Spinal cord (tissue), 10 donors: ENCODE data around the gene ERC1. TPM values are rescaled to one million over a fixed set of nuclear protein-coding genes. Genes with fewer than 3 reads are reported as not detected.
"Not testable (repeated sequence)": the region's sequence is repeated elsewhere in the genome, so short reads cannot be mapped to it uniquely, and the experiment has no call there.

Experiments used
- DNase-seq, 6 donors: peaks; one replicate each; pipeline versions ENCODE4 v3.0.0 to v3.0.0-alpha.2; 2013 to 2015; ENCODE audit warnings: low spot score in 6 of 6, low read depth in 4 of 6
- H3K27ac ChIP-seq: one replicate; pipeline ENCODE4 v1.5.1; 2013; ENCODE audit warnings: low read depth, low read length, control low read depth
- H3K27me3 ChIP-seq: one replicate; pipeline ENCODE4 v1.6.1; 2013; ENCODE audit warnings: low read length; ENCODE audit not compliant: control insufficient read depth, insufficient read depth
- H3K36me3 ChIP-seq: one replicate; pipeline ENCODE4 v1.6.1; 2013; ENCODE audit warnings: low read length; ENCODE audit not compliant: control insufficient read depth, insufficient read depth
- H3K4me1 ChIP-seq: one replicate; pipeline ENCODE4 v1.6.1; 2013; ENCODE audit warnings: low read length; ENCODE audit not compliant: control insufficient read depth, insufficient read depth
- H3K4me3 ChIP-seq: one replicate; pipeline ENCODE4 v1.5.1; 2013; ENCODE audit warnings: low read depth, low read length, control low read depth
- H3K9me3 ChIP-seq: one replicate; pipeline ENCODE4 v1.6.1; 2013; ENCODE audit warnings: low read length; ENCODE audit not compliant: control insufficient read depth, insufficient read depth
- WGBS: methylation state at CpG from one replicate; pipeline ENCODE4 v1.1.5; 2013; ENCODE audit warnings: missing lambda C conversion rate; ENCODE audit not compliant: insufficient coverage; 5-methylcytosine and 5-hydroxymethylcytosine counted together
- polyA plus RNA-seq, 2 donors: library from polyadenylated mRNA; unstranded; fragments of 120-200 nt; gene quantifications; one replicate each; pipeline ENCODE4 v1.2.1, GENCODE V29; 2013; ENCODE audit not compliant: insufficient read length in 2 of 2
- total RNA-seq, 2 donors: library from RNA; depleted of rRNA in 1 of 2; stranded (reverse); fragments of 120-200 nt in 1 of 2; fragments of >200 nt in 1 of 2; gene quantifications; one replicate each; pipeline versions ENCODE4 v1.2.3 to v1.2.4, GENCODE V29; 2013 to 2014
- donor health status: healthy.

The ERC1 gene
- total and polyA plus RNA-seq, 4 donors, result 44.3 to 75.5 (median 47.9) TPM

- not testable (repeated sequence) for H3K4me1 ChIP-seq, H3K27me3 ChIP-seq, H3K4me3 ChIP-seq, H3K27ac ChIP-seq, H3K36me3 ChIP-seq, H3K9me3 ChIP-seq, DNase-seq
- WGBS, result no CpG with 5 or more reads among the region's 6 CpGs
Observed at GRCh38 chr12:1255125-1255524, 264.1 kb downstream of the ERC1 start.

- H3K27ac ChIP-seq, H3K9me3 ChIP-seq, H3K36me3 ChIP-seq, DNase-seq, H3K4me3 ChIP-seq, H3K4me1 ChIP-seq, H3K27me3 ChIP-seq: not testable (repeated sequence)
- no CpG with 5 or more reads among the region's 4 CpGs for WGBS
Observed at GRCh38 chr12:1255854-1256253, 264.8 kb downstream of the ERC1 start.

DNA sequence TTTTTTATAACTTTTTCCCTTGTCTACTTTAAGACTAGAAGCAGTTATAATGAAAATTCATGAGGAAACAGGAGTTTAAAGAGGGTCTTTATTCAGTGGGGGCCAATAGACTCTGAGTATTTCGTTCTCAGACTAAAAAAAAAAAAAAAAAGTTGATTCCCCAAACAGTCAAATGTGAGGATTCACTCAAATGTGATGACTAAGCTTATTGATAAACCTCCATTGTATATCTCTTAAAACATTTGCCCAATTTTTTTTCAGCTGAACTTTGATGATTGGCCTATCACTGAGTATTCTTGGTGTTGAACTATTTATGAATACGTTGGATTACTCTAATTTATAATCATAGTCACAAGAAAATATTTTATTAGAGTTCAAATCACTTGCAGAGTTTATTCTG is 265.3 kb downstream of the ERC1 start:
- H3K4me3 ChIP-seq, result no peak overlapping the region
- WGBS, result no CpG with 5 or more reads among the region's 2 CpGs
- H3K36me3 ChIP-seq, result no peaks in the 10 kb centered on the region
- H3K4me1 ChIP-seq, result no peaks in the 10 kb centered on the region
- no peaks in the 10 kb centered on the region for H3K9me3 ChIP-seq
- H3K27me3 ChIP-seq, result no peaks in the 10 kb centered on the region
- H3K27ac ChIP-seq, result no peak overlapping the region
- DNase-seq, result no peak

- WGBS, result 95% methylated on average over 5 of the region's 7 CpGs
- Histone ChIP-seq H3K27ac (no peak overlapping the region), H3K4me3 (no peak overlapping the region), H3K27me3 (no peaks in the 10 kb centered on the region), H3K9me3 (no peaks in the 10 kb centered on the region), H3K36me3 (no peaks in the 10 kb centered on the region), H3K4me1 (no peaks in the 10 kb centered on the region)
- DNase-seq, result no peak
Observed at GRCh38 chr12:1256991-1257390, 266.0 kb downstream of the ERC1 start.

- H3K36me3 ChIP-seq, result no peaks in the 10 kb centered on the region
- H3K4me3 ChIP-seq, result no peak overlapping the region
- no peak for DNase-seq
- no peak overlapping the region for H3K27ac ChIP-seq
- H3K27me3 ChIP-seq, result no peaks in the 10 kb centered on the region
- H3K9me3 ChIP-seq, result no peaks in the 10 kb centered on the region
- no peaks in the 10 kb centered on the region for H3K4me1 ChIP-seq
- WGBS, result no CpG with 5 or more reads among the region's 2 CpGs
Observed at GRCh38 chr12:1262011-1262410, 271.0 kb downstream of the ERC1 start.

GRCh38 chr12:1267243-1267642 is 276.2 kb downstream of the ERC1 start:
- Histone ChIP-seq H3K9me3 (no peaks in the 10 kb centered on the region), H3K36me3 (no peaks in the 10 kb centered on the region), H3K4me3 (no peak overlapping the region), H3K4me1 (no peaks in the 10 kb centered on the region), H3K27ac (no peak overlapping the region), H3K27me3 (no peaks in the 10 kb centered on the region)
- 97% methylated on average over 5 of the region's 7 CpGs for WGBS
- DNase-seq, result no peak

DNA sequence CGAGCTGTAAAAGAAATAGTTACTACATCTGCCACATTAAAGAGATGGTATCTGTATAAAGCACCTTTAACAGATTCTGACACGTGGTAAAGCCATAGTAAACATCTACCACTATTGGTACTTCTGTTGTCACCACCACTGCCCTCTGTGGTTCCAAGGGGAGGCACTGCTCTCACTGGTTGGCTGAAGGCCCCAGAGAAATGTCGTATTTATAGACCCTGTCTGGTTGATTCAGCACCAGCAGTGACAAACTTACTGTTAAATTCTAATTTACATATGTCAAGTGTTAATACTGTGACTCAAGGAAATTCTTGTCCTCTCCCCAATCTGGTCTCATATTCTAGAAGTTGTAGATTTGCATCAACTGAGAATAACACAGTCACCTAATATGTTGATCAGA is 281.1 kb downstream of the ERC1 start:
- H3K27me3 ChIP-seq, result no peaks in the 10 kb centered on the region
- H3K4me1 ChIP-seq, result no peaks in the 10 kb centered on the region
- H3K9me3 ChIP-seq, result no peaks in the 10 kb centered on the region
- H3K4me3 ChIP-seq, result no peak overlapping the region
- H3K36me3 ChIP-seq, result no peaks in the 10 kb centered on the region
- H3K27ac ChIP-seq, result no peak overlapping the region
- WGBS, result 90% methylated on average over 2 of the region's 3 CpGs
- DNase-seq, result no peak

DNA sequence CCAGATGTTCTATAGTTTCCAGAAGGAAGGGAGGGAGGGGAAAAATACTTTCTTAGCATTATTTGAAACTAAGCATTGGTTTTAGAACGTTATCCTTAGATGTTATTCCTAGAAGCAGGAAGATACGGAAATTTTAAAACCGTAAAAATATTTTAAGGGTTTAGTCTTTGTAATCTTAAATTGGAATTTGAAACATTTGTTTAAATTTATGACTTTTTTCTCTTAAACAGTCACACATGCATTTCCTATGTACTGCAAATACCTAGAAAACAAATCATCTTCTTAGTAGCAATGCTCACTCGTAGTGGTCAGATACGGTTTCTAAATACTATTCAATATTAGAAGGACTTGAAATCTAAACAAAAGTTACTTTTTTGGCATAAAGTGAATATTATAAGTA is 282.0 kb downstream of the ERC1 start:
- DNase-seq, result no peak
- Histone ChIP-seq H3K9me3 (no peaks in the 10 kb centered on the region), H3K27ac (no peak overlapping the region), H3K36me3 (no peaks in the 10 kb centered on the region), H3K27me3 (no peaks in the 10 kb centered on the region), H3K4me1 (no peaks in the 10 kb centered on the region), H3K4me3 (no peak overlapping the region)
- no CpG with 5 or more reads among the region's 5 CpGs for WGBS

DNA sequence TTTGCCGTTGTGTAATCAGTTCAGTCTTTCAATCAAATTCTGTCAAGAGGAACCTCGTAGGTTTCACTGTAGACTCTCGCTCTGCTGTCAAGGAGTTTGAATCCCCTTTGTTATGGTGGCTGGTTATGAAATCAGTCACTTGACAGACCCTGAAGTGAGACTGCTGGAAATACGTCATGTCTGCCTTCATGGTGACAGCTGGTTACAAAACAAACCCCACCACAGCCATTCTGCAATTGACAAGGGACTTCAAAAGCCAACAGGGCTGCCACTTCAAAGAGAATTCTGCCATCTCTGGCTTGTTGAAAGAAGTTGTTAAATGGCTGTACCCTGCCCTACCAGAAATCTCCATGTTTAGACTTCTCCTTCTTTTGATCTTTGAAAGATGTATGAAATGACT is 286.9 kb downstream of the ERC1 start:
- H3K27me3 ChIP-seq, result no peaks in the 10 kb centered on the region
- no peaks in the 10 kb centered on the region for H3K4me1 ChIP-seq
- no CpG with 5 or more reads among the region's 4 CpGs for WGBS
- no peak overlapping the region for H3K4me3 ChIP-seq
- H3K9me3 ChIP-seq, result no peaks in the 10 kb centered on the region
- no peak overlapping the region for H3K27ac ChIP-seq
- peak in 2 of 6 donors; percentile 5 to 36 for DNase-seq
- no peaks in the 10 kb centered on the region for H3K36me3 ChIP-seq

DNA sequence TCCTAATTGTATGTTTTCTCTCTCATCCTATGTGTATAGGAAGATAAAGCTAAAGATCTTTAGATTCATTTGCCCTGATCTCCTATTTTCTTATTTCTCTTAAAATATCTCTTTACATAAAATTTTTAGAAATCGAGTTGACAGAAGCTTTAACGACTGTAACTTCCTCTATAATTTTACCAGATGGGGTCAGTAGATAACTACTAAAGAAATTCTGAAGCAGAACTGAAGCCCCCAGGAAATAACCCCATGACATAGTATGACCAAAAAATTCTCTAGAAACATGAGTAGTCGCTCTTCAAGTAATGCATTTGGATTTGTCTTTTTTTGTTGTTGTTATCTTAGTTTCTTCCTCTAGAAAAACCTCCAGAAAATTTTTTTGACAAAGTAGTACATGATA is 288.0 kb downstream of the ERC1 start:
- Histone ChIP-seq H3K4me1 (no peaks in the 10 kb centered on the region), H3K4me3 (no peak overlapping the region), H3K27ac (no peak overlapping the region), H3K9me3 (no peaks in the 10 kb centered on the region), H3K36me3 (no peaks in the 10 kb centered on the region), H3K27me3 (no peaks in the 10 kb centered on the region)
- WGBS, result no CpG with 5 or more reads among the region's 3 CpGs
- peak in 1 of 6 donors; percentile 6 for DNase-seq
